ENCODE results near the gene NUCKS1.
A peak's percentile ranks its signal among the peaks of the same experiment; 100 is the strongest.
"Not testable (repeated sequence)": the region's sequence is repeated elsewhere in the genome, so short reads cannot be mapped to it uniquely, and the experiment has no call there.

Gene NUCKS1

DNA sequence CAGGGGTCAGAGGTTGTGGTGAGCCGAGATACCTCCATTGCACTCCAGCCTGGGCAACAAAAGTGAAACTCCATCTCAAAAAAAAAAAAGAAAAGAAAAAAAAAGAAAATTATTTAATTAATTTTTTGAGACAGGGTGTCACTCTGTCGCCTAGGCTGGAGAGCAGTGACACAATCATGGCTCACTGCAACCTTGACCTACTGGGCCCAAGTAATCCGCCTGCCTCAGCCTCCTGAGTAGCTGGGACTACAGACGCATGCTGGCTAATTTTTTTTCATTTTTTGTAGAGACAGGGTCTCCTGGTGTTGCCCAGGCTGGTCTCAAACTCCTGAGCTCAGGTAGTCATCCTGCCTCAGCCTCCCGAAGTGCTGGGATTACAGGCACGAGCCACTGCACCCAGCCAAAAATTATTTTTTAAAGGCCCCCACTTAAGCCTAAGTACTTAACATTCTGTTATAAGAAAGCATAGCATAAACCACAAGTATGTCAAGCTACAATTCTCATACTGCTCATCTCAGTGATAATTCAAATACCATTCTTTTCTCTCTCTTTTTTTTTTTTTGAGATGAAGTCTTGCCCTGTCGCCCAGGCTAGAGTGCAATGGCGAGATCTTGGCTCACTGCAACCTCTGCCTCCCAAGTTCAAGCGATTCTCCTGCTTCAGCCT is 19.9 kb downstream of the NUCKS1 start:
- DNase-seq (ENCODE audit: low spot score), result no peak

GRCh38 chr1:205726619-205727125 is 23.3 kb downstream of the NUCKS1 start:
- DNase-seq (ENCODE audit: low spot score), result no peak

DNA sequence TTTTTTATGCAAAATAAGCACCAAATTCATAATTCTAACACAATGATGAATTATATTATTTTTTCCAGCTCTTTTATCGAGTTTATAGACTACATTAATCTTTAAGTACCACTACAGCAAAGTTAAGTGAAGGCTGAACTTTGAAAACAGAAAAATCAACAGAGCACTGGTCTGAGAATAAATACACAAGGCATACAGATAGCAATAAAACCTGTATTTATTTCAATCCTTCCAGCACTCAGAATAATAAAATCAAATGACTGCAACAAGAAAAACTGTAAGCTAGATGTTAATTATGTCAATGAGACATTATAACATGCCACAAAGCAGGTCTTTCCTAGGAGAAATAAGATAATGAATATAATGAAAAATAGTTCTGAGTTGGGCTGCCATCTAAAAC is 24.5 kb downstream of the NUCKS1 start:
- no peak for DNase-seq (ENCODE audit: low spot score)

DNA sequence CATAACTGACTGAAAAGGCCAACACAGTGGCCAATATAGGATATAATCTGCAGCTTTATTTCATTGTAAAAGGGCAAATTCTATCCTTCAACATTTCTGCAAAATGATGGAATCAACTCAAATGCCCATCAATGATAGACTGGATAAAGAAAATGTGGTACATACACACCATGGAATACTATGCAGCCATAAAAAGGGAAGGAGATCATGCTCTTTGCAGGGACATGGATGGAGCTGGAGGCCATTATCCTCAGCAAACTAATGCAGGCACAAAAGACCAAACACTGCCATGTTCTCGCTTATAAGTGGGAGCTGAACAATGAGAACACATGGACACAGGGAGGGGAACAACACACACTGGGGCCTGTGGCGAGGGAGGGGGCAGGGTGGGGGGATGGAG is 29.2 kb downstream of the NUCKS1 start:
- DNase-seq (ENCODE audit: low spot score), result not testable (repeated sequence)

- DNase-seq (ENCODE audit: low spot score), result no peak
These were observed 30.2 kb downstream of the NUCKS1 start for GRCh38 chr1:205719762-205720161.

DNA sequence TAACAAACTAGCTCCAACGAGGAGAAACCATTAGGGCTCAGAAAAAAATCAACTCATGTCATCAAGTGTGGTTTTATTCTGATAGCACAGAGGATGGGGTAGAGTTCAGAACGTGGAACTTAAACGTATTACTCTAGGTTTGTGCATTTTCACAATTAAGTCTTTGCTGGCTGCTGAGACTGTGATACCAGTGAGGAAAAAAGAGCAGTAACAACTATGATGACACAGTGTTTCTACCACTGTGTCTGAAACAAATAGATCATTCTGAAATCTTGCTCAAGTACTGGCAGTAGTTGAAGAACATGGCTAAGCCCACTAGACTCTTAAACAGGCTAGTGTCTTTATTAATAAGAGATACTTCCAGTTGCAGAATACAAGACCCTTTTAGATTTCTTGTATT is 31.0 kb downstream of the NUCKS1 start:
- no peak for DNase-seq (ENCODE audit: low spot score)

GRCh38 chr1:205716371-205717132 is 33.4 kb downstream of the NUCKS1 start:
- DNase-seq (ENCODE audit: low spot score), result no peak

DNA sequence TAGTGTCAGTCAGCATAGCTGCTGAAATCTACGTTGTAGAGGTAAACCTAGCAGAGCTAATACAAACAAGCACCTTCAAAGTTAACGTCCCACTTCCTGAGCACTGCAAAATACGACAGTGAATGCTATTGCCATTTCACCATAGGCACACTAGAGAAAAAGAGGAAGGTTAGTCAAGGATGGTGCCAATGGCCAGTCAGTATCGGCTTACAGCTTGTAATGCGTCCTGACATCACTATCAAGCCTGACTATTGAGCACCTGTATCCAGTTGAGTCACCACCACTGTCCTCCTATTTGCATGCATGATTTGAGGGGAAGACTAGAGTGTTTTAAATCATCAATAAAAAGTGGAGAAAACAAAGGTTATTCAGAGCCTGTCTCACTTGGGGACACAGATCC is 34.4 kb downstream of the NUCKS1 start:
- DNase-seq (ENCODE audit: low spot score), result no peak

GRCh38 chr1:205714906-205715246 is 35.1 kb downstream of the NUCKS1 start:
- DNase-seq (ENCODE audit: low spot score), result no peak

DNA sequence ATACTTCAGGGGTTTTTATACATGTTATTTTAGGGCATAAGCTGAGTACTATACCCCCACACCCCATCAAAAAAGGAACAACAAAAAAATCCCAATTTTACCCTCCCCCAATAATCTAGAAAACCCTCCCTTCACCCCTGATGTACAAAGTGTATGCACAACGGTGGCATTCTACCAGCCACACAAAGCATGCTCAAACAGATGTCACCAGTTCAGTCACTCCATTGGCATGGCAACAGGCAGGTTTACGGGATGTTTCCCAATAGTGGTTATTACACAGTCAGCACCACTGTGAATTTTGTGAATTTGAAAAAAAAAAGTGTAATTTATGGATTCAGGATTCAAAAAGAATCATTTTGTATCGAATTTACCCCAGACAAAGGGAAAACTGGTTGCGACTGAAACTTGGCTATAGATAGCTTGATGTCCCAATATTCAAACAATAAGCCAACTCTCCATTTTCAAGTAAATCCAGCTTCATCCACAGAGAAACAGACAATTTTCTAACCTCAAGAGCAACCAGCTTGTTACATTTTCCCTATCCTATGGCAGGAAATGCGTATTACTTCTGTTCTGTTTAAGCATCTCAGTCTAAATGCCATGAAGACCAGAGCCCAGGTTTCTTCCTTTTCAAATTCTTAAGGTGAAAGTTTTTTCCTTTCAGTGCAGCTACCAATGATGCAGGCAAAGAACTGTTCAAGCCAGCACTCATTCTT is 35.6 kb downstream of the NUCKS1 start:
- no peak for DNase-seq (ENCODE audit: low spot score)

DNA sequence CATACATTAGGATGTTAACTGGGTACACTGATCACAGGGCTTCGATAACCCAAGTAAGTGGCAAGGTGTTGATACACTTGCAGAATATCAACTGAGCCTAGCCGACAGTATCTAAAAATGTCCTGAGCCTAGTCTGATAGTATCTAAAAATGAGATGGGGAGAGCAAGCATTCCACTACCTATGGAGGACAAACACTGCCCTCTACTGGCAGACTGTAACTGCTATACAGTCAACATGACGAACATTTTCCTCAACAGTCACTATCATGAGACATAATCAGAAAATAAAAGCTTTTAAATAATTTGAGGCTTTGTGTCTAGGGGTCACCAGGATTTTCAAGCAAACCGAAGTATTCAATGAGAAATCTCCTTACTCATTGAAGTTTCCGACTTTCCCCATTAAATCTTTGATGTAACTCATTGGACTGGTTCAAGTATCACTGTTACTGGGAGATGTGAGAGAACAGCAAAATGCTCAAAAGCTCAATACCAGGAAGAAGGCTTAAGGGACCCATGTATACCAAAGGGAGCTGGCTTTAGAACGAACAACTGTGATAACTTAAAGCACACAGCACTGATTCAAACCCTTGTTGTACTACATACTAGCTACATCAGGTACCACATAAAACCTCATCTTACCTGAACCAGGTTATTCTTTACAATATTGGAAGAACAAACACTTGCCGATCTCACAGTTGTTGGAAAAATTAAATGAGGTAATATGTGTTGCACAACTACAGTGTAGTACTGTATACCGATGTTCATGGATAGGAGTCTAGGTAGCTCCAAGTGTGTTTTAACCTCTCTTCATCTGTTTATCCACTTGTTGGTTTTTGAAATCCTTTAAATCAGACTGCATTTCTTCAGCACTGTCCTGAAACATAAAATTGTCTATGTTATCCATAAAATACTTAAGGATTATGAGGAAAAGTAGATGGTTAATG is 38.6 kb downstream of the NUCKS1 start:
- DNase-seq (ENCODE audit: low spot score), result peak; percentile 86

GRCh38 chr1:205710201-205711062 is 39.5 kb downstream of the NUCKS1 start:
- no peak for DNase-seq (ENCODE audit: low spot score)

DNA sequence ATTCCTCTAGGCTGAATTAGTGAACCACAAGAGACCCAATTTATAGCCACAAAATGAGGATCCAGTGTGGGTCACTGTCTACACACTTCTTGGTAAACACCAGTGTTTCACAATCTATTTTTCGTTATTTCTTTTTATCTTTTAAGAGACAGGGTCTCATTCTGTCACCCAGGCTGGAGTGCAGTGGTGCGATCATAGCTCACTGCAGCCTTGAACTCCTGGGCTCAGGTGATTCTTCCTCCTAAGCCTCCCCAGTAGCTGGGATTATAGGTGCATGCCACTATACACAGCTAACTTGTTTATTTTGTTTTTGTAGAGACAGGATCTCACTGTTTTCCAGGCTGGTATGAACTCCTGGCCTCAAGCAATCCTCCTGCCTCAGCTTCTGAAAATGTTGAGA is 40.3 kb downstream of the NUCKS1 start:
- DNase-seq (ENCODE audit: low spot score), result no peak

GRCh38 chr1:205709059-205709398 is 41.0 kb downstream of the NUCKS1 start:
- no peak for DNase-seq (ENCODE audit: low spot score)

GRCh38 chr1:205706601-205707502 is 43.1 kb downstream of the NUCKS1 start:
- DNase-seq (ENCODE audit: low spot score), result no peak

DNA sequence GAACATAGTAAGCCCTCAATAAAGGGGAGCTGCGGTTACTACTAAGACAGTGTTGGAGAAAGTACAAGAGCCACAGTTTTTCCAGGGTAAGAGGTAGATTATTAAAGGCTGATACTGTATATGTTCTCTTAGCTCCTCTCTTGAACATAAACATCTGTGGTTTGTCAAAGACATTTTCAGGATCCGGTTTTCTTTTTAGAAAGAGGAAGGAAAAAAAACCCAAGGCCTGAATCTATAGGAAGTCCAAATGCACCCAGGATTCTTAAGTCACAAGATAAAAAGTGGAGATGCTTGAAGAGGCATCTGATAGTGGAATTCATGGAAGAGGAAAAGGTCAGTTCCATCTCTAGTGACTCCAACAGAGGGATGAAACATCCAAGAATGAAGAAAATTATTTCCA is 45.1 kb downstream of the NUCKS1 start:
- no peak for DNase-seq (ENCODE audit: low spot score)

DNA sequence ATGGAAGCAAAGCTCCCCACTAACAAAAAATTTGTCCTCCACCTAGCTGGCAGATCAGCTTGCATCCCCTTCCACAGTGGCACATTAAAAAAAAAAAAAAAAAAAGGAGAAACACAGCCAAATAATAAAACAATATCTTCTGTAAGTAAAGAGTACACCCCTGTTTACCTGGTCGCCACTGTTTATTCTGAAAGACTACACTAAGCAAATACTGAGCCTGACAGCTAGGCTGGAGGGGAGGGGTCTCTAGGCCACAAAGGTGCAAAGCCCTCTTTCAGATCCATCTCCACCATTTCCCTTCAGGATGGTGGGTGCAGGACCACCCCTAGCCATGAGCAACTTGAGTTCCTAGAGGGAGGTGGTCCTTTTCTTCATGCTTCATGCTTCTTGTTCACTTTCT is 46.9 kb downstream of the NUCKS1 start:
- no peak for DNase-seq (ENCODE audit: low spot score)

GRCh38 chr1:205701891-205702290 is 48.1 kb downstream of the NUCKS1 start:
- DNase-seq (ENCODE audit: low spot score), result no peak

DNA sequence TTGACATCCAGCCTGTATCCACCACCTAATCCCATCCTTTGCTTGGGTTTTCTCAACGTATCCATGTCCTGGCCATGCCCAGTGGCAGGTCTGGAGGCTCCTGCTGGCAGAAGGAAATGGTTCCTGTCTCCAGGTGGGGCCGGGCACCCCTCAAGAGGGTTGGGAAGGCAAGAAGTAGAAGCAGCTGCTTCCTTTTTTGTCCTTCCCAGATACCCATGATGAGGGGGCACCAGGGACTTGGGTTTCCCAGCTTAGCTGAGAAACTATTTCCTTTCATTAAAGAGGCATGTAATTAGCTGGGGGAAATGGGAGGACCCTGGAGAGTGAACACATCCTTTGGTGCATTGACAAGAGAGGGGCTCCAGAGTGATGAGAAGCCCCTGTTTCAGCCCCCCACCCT is 48.6 kb downstream of the NUCKS1 start:
- no peak for DNase-seq (ENCODE audit: low spot score)

- no peak for DNase-seq (ENCODE audit: low spot score)
These were observed 49.0 kb downstream of the NUCKS1 start for GRCh38 chr1:205700865-205701401.

Measured in hematopoietic multipotent progenitor cell treated with erythropoietin and hydrocortisone succinate and interleukin-3 and kit ligand, for 15 days (in vitro differentiated cells).